Fibroblast of mammary gland (primary cell): ENCODE data around the gene ENDOV.

Source experiments
- DNase-seq: peaks from one replicate; pipeline ENCODE4 v3.0.0-alpha.2; 2010; ENCODE audit warnings: low read depth
- H3K4me3 ChIP-seq: 2 replicates; pipeline ENCODE4 v1.5.1; 2011; ENCODE audit warnings: low read depth, mild to moderate bottlenecking, low read length, moderate library complexity; ENCODE audit not compliant: control insufficient read depth
- TF ChIP-seq, protein P1 (sequence below): conservative IDR thresholded peaks from 2 replicates; pipeline ENCODE4 v1.5.1; 2011; ENCODE audit warnings: low read depth, low read length, inconsistent platforms; ENCODE audit not compliant: control insufficient read depth, insufficient read depth

The ENDOV gene

GRCh38 chr17:80477647-80478478 is 62.9 kb downstream of the ENDOV start:
- TF ChIP-seq, protein P1, sequence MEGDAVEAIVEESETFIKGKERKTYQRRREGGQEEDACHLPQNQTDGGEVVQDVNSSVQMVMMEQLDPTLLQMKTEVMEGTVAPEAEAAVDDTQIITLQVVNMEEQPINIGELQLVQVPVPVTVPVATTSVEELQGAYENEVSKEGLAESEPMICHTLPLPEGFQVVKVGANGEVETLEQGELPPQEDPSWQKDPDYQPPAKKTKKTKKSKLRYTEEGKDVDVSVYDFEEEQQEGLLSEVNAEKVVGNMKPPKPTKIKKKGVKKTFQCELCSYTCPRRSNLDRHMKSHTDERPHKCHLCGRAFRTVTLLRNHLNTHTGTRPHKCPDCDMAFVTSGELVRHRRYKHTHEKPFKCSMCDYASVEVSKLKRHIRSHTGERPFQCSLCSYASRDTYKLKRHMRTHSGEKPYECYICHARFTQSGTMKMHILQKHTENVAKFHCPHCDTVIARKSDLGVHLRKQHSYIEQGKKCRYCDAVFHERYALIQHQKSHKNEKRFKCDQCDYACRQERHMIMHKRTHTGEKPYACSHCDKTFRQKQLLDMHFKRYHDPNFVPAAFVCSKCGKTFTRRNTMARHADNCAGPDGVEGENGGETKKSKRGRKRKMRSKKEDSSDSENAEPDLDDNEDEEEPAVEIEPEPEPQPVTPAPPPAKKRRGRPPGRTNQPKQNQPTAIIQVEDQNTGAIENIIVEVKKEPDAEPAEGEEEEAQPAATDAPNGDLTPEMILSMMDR: peak; percentile 37
- H3K4me3 ChIP-seq: no peak overlapping the region
- peak; percentile 45 for DNase-seq

GRCh38 chr17:80478487-80479245 is 63.7 kb downstream of the ENDOV start:
- DNase-seq: no peak
- TF ChIP-seq, protein P1: no peak
- no peak overlapping the region for H3K4me3 ChIP-seq

GRCh38 chr17:80479246-80479566 is 64.2 kb downstream of the ENDOV start:
- TF ChIP-seq, protein P1: no peak
- DNase-seq: no peak
- no peak overlapping the region for H3K4me3 ChIP-seq

DNA sequence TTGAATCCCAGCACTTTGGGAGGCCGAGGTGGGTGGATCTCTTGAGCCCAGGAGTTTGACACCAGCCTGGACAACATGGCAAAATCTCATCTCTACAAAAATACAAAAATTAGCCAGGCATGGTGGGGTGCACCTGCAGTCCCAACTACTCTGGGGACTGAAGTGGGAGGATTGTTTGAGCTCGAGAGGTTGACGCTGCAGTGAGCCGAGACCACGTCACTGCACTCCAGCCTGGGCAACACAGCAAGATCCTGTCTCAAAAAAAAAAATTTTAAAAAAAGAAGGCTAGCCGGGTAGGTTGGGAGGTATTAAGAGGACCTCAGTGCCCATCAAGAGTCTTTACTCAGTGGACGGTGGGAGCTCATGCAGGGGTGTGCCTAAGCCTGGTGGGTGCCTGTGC is 65.3 kb downstream of the ENDOV start:
- TF ChIP-seq, protein P1: no peak
- no peak for DNase-seq
- H3K4me3 ChIP-seq: no peak overlapping the region

DNA sequence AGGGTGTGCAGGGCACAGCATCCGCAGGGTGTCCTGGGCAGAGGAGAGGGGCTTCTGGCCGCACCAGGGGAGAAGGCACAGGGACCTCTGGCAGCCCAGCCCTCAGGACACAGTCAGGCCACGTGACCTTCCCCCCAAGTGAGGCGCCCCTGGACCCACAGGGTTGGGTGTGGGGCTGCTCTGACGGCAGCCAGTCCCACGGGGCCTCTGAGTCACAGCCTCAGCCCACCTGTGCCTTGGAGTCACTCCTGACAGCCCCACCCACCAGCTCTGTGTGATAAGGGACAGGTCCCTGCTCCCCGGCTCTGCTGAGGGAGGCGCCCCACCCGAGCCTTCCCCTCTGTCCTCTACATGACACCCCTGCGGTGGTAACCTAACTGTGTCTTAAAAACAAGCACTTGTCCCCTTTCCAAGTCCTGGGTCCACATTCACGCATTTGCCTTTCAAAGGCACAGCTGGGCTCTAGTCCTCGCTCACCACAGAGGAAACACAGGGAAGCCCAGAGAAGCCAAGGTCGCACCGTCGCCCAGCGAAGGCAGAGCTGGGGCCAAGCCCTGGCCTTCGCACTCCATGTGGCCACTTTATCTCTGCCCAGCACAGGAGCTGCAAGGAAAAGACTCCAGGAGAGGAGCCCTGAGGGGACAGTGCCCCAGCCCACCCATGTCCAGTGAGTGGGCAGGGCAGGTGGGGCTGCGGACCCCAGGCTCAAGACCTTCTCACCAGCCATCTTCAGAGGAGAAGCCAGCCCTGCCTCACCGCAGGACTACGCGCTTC is 66.5 kb downstream of the ENDOV start:
- DNase-seq: no peak
- H3K4me3 ChIP-seq: no peak overlapping the region
- TF ChIP-seq, protein P1: no peak

DNA sequence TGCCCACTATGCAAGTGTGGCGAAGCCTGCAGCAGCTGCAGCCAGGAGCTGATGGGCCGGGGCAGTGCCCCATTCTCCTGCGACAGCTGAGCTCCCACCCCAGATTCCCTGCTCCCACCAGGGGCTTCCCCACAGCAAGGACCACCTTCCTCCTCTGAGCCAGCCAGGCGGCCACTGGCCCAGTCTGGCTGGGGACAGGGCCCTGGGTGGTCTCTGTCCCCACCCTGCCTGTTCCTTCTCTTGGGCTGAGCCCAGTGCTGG is 67.0 kb downstream of the ENDOV start:
- H3K4me3 ChIP-seq: no peak overlapping the region
- no peak for DNase-seq
- TF ChIP-seq, protein P1: no peak
